Tibial artery (tissue), 4 donors: ENCODE data around the gene ST13.

Experiments used
- DNase-seq, 2 donors: peaks; one replicate each; pipeline ENCODE4 v3.0.0-alpha.2; 2019
- H3K27ac ChIP-seq, 2 donors: fragments of 200-600 bp; sonication (generic) in 1 of 2; 1 replicate in 1 of 2; 2 replicates in 1 of 2; pipeline ENCODE4 v1.5.1; 2018 to 2019; ENCODE audit warnings: mild to moderate bottlenecking in 1 of 2
- H3K27me3 ChIP-seq, 2 donors: fragments of 200-600 bp; sonication (generic) in 1 of 2; one replicate each; pipeline versions ENCODE4 v1.5.1 to v1.6.0; 2016 to 2019
- H3K36me3 ChIP-seq, 3 donors: fragments of 200-600 bp; sonication (generic) in 2 of 3; one replicate each; pipeline ENCODE4 v1.5.1; 2016 to 2019; ENCODE audit warnings: mild to moderate bottlenecking in 2 of 3
- H3K4me1 ChIP-seq, 4 donors: fragments of 200-600 bp; sonication (generic) in 2 of 4; 1 replicate in 3 of 4; 2 replicates in 1 of 4; pipeline ENCODE4 v1.5.1; 2016 to 2019
- H3K4me3 ChIP-seq, 2 donors: fragments of 200-600 bp; sonication (generic) in 1 of 2; 1 replicate in 1 of 2; 2 replicates in 1 of 2; pipeline ENCODE4 v1.5.1; 2018 to 2019; ENCODE audit warnings: mild to moderate bottlenecking in 2 of 2
- H3K9me3 ChIP-seq, 3 donors: fragments of 200-600 bp; sonication (generic) in 1 of 3; one replicate each; pipeline ENCODE4 v1.5.1; 2016 to 2019
- intact Hi-C: fragments of 100-400 bp; cut with DNase I; formaldehyde crosslinking; loops from one replicate; pipeline ENCODE4 v1.15.0; 2023; ENCODE audit warnings: low total_unique reads
- TF ChIP-seq, protein P1 (sequence below), 2 experiments: fragments of 200-600 bp in 1 of 2; fragments of 450-650 bp in 1 of 2; IDR thresholded peaks; one replicate each; pipeline ENCODE4 v1.5.1; 2017 to 2019; ENCODE audit warnings: antibody characterized with exemption in 2 of 2, mild to moderate bottlenecking in 1 of 2, moderate library complexity in 1 of 2

The ST13 gene

DNA sequence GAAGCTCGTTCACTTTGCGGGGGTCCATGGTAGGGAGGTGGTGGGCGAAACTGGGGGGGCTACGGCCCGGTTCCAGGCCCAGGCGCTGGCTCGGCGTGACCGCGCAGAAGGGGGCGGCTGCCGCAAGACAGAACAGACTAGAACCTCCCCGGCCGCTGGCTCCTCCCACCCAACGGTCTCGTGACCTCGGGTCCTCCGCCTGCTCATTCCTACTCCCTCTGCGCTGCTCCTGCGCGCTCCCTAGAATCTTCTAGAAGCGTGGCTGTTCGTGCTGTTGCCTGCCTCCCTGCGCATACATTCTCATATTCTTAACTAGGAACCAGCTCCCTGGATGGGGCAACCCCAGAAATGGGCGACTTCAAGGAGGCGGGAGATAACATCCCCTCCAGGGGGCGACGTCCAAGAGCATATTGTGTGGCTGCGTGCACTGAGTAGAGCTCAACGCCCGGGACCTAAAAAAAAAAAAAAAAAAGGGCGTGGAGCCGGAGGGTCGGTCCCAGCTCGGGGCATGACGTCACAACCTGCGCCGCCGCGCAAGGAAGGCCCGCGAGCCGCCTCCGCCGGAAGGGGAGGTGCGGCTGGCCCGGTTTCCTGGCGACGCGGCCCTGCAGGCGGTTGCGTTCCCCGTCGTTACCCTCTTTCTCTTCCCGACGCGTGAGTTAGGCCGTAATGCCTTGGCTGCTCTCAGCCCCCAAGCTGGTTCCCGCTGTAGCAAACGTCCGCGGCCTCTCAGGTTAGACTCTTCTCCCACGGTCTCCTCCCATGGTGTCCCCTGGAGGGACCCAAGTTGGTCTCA lies at the start of gene ST13, which contains the start of gene XPNPEP3:
ST13 (minus strand) TSS at position 127 of the 796 bp plus-strand sequence; CDS start at position 28, 99 bp downstream.
XPNPEP3 (plus strand) TSS at position 636 of the 796 bp plus-strand sequence; CDS start at position 670, 34 bp downstream.
- Histone ChIP-seq H3K9me3 (no peaks in the 10 kb centered on the region), H3K27ac (peak within 1 kb of the TSS; percentile 95 to 98), H3K4me1 (peaks cover 0 to 52% (median 36%) of the 10 kb centered on the region in 4 donors), H3K4me3 (peak within 1 kb of the TSS; percentile 85 to 95), H3K36me3 (peaks cover 0 to 6% (median 0%) of the 10 kb centered on the region in 3 donors), H3K27me3 (no peaks in the 10 kb centered on the region)
- DNase-seq: peak; percentile 97 to 99
- intact Hi-C loops: no loop called here
- TF ChIP-seq, protein P1, sequence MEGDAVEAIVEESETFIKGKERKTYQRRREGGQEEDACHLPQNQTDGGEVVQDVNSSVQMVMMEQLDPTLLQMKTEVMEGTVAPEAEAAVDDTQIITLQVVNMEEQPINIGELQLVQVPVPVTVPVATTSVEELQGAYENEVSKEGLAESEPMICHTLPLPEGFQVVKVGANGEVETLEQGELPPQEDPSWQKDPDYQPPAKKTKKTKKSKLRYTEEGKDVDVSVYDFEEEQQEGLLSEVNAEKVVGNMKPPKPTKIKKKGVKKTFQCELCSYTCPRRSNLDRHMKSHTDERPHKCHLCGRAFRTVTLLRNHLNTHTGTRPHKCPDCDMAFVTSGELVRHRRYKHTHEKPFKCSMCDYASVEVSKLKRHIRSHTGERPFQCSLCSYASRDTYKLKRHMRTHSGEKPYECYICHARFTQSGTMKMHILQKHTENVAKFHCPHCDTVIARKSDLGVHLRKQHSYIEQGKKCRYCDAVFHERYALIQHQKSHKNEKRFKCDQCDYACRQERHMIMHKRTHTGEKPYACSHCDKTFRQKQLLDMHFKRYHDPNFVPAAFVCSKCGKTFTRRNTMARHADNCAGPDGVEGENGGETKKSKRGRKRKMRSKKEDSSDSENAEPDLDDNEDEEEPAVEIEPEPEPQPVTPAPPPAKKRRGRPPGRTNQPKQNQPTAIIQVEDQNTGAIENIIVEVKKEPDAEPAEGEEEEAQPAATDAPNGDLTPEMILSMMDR (IDR thresholded peaks at IDR 0.05): peak in 1 of 2 experiments; percentile 15

DNA sequence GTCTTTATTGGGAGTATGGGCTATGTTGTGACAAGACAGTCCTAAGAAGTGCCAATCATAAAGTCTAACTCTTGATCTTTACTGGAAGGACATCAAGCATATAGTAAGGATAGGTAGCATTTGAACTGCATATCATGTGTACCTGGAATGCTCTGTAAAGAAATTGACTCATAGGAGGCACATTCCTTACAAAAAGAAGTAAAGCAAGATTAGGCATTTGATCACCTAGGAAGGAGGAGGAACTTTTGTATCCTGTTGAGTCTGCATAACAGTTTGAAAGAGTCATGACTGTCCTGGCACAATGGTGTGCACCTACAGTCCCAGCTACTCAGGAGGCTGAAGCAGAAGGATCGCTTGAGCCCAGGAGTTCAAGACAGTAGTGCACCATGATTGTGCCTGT lies 47.7 kb upstream of the ST13 start:
- Histone ChIP-seq H3K27me3 (no peaks in the 10 kb centered on the region), H3K4me1 (no peaks in the 10 kb centered on the region), H3K36me3 (peaks cover 10 to 58% (median 24%) of the 10 kb centered on the region in 3 donors), H3K4me3 (no peak overlapping the region), H3K27ac (no peak overlapping the region), H3K9me3 (no peaks in the 10 kb centered on the region)
- TF ChIP-seq, protein P1 (IDR thresholded peaks at IDR 0.05): no peak
- DNase-seq: no peak
- intact Hi-C loops: no loop called here

DNA sequence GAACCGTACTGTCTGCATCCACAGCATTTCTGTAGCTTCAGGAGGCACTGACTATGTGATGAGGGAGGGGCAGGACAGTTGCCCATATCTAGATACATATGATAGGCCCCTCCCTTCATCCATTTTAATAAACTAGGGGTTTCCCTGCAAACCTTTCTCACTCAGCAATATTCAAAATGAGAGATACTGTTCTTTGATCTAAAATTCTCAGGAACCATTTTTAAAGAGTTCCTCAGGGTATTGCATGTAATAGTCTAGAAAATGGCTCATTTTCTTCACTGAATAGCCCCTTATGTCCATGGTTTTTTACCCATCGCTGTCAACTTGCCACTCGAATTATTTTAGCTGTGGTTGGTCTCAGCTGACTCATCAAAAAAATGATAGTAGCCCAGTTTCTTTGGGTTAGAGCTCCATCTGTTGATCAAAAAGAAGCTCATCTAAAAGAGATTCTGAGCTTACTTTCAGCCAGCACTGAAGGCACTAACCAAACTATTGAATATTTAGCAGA lies 42.5 kb upstream of the ST13 start:
- Histone ChIP-seq H3K4me1 (no peaks in the 10 kb centered on the region), H3K27me3 (no peaks in the 10 kb centered on the region), H3K27ac (no peak overlapping the region), H3K9me3 (no peaks in the 10 kb centered on the region), H3K36me3 (peaks cover 0 to 32% (median 0%) of the 10 kb centered on the region in 3 donors), H3K4me3 (no peak overlapping the region)
- intact Hi-C loops: no loop called here
- TF ChIP-seq, protein P1 (IDR thresholded peaks at IDR 0.05): peak; percentile 30 to 38
- DNase-seq: no peak

DNA sequence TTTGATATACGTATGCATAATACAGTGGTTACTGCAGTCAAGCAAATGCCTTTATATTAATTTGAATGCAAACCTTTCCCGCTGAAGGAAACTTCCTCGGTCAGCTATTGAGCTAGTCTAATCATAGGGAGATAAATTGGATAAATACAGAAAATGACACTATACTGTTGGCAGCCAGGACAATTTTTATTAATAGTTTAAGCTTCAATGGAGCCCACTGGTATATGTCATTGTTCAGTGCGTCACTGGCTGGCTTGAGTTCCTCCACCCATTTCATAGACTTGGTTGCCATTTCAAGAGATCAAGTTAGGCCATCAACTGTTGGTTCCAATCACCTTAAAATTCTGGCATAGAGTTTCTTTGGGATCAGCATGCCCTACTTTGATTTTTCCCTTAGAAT lies 38.0 kb upstream of the ST13 start:
- no peaks in the 10 kb centered on the region for H3K9me3 ChIP-seq
- no peaks in the 10 kb centered on the region for H3K27me3 ChIP-seq
- no peak overlapping the region for H3K27ac ChIP-seq
- H3K36me3 ChIP-seq: peaks cover 0 to 48% (median 21%) of the 10 kb centered on the region in 3 donors
- H3K4me1 ChIP-seq: no peaks in the 10 kb centered on the region
- TF ChIP-seq, protein P1 (IDR thresholded peaks at IDR 0.05): no peak
- intact Hi-C loops: no loop called here
- H3K4me3 ChIP-seq: no peak overlapping the region
- no peak for DNase-seq

DNA sequence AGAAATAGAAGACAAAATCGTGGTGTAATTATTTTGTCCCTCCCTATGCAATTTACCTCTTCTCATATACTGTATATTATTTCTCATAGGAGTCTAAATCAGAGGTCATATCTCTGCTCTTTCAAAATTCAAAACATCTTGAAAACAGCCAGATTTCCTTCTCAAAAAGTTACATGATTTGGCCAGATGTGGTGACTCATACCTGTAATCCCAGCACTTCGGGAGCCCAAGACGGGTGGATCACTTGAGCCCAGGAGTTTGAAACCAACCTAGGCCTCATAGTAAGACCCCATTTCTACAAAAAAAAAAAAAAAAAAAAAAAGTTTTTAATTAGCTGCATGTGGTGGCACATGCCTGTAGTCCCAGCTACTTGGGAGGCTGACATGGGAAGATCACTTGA lies 34.4 kb upstream of the ST13 start:
- no peaks in the 10 kb centered on the region for H3K27me3 ChIP-seq
- DNase-seq: no peak
- no peaks in the 10 kb centered on the region for H3K9me3 ChIP-seq
- peaks cover 21 to 84% (median 53%) of the 10 kb centered on the region in 3 donors for H3K36me3 ChIP-seq
- intact Hi-C loops: no loop called here
- no peaks in the 10 kb centered on the region for H3K4me1 ChIP-seq
- H3K4me3 ChIP-seq: no peak overlapping the region
- TF ChIP-seq, protein P1 (IDR thresholded peaks at IDR 0.05): no peak
- H3K27ac ChIP-seq: no peak overlapping the region
